Non-pigmented ciliary epithelial cell (primary cell): Measurements from ENCODE around the gene CTU2.

Experiments
- DNase-seq: peaks from one replicate; pipeline ENCODE4 v3.0.0-alpha.2; 2010; ENCODE audit warnings: low read depth

CTU2 gene

DNA sequence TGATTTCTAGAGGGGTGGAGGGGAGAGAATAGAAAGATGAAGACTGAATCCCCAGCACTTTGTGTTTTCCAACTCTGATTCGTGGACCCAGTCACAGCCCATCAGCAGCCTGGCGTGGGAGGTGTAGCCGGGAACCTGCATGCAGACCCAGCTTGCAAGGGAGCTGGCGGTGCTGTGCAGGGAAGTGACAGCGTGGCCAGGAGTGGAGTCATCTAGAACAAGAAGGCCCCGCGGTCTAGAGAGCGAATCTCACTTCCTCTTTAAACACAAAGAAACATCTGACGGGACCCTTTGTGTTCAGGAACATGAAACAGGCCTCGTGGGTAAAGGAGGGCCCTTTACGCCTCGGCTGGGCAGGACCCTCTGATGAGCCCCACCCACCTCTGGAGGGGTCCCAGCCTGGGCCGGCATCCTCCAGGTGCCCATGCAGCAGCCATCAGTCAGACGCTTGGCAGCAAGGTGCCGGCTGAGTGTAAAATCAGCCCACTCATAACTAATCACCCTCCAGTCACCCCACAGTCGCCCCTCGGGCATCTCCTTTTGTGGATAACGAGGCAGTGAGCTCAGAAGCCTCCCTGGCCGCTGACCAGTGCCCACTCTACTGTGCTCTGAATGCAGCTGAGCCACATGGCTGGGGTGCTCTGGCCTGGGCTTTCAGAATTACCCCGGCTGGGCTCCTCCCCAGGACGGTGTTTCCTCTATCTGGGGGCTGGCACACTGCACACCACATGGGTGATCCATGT lies 24.4 kb upstream of the CTU2 start:
- no peak for DNase-seq

DNA sequence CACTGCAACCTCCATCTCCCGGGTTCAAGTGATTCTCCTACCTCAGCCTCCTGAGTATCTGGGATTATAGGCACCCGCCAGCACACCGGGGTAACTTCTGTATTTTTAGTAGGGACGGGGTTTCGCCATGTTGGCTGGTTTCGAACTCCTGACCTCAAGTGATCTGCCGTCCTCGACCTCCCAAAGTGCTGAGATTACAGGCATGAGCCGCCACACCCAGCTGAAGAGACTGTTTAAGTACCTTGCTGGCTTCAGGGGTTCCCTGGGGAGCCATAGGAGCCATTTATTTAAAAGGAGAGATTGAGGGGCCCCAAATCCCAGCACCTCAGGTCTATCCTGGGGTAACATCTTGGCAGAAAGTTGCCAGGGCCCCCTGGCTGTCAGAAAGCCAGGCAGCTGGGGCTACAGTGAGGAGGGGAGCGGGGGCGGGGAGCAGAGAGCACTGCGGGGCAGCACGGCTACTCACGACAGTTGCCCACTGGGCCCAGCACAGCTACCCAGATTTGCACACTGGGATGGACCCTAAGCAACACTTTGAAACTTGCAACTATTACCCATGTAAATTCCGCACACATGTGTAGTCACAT lies 21.6 kb upstream of the CTU2 start:
- no peak for DNase-seq

DNA sequence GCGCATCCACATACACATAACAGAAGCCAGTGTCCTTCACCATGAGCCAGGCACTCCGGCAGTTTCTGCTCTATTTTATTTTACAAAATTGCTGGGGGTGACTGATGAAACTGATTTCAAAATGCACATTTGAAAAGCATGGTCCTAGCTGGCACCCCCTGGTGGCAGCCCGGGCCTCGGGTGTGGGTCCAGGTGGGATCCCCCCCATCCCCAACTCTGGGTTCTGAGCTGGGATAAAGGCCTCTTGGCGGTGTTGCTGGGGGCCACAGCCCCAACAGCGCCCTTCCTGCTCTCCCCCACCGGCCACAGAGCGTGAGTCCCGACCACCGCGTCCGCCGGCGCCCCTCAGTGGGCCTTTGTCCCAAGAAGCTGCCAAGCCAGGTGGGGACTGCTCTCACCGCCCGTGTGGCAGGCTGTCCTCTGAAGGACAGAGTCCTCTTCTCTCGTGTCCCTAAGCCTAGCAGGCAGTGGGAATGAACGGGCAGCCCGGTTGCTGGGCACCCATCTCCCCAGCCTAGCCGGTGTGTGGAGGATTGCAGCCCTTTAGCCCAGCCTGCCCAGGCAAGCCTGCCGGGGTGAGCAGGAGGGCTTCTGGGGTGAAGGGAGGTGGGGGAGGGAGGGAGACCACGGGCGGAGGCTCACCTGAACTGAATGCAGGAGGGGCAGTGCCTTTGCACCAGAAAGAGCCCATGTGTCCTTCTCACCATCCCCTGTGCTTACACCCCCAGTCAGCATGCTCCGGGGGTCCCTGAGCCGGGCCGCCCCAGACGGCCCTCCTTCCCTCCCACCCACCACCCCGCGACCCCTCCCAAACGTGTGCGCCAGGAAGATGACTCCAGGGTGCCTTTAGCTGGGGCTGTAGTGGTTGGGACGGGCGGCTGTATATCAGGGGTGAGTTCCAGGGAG lies 20.9 kb upstream of the CTU2 start:
- no peak for DNase-seq

DNA sequence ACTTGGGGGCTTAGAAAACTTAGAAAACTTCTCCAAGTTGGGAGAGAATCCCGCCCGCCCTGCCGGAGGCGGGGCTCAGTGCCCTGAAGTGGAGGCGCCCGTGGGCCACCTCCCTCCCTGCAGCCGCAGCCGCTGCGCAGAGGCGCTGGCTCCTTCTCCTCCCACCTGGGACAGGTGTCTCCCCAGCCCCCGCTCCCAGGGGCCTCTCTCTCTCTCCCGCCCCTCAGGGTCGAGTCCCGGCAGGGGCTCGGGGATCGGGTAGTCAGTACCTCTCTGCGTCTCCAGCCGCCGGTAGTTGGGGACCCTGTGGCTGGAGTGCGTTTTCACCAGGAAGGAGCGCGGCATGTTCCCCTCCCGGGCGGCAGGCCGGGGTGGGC lies 20.3 kb upstream of the CTU2 start:
- DNase-seq = no peak

DNA sequence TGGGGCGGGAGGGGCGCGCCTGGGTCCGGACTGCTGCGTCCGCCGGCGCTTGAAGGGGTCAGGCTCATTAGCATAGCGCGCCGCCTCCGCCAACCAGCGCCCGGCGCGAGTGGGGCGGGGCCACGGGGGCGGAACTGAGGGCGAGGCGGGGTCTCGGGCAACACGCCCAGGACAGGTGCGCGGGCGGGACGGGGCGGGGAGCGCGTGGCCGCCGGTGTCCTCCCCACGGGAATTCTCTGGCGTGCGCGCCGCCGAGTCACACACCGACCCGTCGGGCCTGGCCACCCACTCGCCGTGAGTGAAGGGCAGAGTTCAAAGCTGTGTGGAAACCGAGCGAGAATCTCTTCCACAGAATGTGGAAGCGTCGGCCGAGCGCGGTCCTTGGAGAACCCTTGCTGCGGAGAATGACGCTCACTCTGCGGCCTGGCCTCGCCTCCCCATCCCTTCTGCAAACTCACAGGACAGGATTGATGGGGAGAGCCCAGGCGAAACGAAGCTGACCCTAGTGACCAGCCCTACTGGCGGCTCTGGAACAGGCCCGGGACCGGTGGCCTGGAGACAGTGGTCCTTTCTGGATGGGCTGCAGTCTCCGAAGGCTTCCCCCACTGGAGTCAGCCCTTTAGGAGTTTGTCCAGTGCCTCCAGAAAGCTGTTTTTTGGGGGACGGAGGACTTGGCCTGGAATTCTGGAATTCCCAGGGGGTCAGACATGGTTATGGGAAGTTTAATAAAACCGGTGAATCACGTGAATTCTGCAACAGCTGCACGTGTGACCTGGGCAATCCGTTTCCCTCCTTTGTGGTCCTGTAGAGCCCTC lies 19.7 kb upstream of the CTU2 start, which contains the start of gene SNAI3:
TSS of gene SNAI3 (minus strand) at position 69 of the 815 bp plus-strand sequence. CDS start 101 bp downstream, outside the sequence.
- DNase-seq = no peak

DNA sequence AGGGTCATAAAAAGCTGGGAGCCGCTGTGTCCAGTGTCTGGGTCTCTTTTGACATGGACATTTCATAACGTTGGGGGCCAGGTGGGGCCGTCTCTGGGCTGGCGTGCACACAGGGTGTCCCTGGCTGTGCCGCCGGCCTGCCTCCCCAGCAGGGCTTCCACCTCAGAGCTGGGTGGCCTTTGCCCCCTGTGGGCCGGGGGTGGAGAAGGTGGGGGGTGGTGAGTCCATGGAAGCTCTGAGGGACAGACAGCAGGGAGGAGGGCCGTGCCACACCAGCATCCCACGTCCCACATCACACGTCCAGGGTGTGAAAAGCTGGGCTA lies 19.1 kb upstream of the CTU2 start:
- DNase-seq = no peak

DNA sequence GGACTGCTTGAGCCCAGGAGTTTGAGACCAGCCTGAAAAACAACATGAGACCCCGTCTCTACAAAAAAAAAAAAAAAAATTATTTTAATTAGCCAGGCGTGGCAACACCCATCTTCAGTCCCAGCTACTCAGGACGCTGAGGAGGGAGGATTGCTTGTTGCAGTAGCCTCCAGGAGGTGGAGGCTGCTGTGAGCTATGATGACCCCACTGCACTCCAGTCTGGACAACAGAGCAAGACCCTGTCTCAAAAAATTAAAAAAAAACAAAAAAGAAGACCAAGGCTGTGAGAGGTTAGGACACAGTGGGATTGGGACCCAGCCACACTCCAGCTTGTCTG lies 18.7 kb upstream of the CTU2 start:
- no peak for DNase-seq

DNA sequence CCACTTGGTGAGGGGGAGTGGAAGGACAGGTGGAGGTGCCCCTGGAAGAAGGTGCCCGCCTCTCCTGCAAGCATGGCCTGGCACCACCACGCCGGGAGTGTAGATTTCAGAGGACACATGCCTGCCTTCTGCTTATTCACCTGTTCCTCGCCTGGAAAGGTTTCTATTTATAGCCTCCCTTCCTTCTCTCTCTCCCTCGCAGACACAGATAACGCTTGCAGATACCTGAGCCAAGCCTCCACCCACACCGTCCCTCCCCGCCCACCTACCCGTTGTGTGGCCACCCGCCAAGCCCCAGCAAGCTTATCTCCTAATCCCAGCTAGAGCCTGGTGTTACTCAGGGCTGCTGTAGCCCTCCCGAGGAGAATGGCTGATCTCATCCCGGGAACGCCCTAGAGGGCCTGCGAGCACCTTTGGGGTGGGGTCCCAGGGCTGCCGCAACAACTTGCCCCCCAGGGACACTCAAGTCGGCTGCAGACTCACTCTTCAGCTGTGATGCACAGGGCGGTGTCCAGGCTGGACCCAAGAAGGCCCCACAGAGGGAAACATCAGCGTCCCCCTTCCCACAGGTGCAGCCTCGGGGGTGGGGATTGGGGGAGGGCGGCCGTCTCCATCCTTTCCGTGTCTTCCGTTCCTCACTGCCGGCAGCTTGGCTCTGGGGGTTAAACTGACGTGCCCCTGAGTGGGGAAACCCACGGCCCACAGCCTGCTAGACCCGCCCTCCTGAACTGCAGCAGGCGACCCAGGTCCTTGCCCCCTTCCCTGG lies 18.1 kb upstream of the CTU2 start:
- DNase-seq = no peak

DNA sequence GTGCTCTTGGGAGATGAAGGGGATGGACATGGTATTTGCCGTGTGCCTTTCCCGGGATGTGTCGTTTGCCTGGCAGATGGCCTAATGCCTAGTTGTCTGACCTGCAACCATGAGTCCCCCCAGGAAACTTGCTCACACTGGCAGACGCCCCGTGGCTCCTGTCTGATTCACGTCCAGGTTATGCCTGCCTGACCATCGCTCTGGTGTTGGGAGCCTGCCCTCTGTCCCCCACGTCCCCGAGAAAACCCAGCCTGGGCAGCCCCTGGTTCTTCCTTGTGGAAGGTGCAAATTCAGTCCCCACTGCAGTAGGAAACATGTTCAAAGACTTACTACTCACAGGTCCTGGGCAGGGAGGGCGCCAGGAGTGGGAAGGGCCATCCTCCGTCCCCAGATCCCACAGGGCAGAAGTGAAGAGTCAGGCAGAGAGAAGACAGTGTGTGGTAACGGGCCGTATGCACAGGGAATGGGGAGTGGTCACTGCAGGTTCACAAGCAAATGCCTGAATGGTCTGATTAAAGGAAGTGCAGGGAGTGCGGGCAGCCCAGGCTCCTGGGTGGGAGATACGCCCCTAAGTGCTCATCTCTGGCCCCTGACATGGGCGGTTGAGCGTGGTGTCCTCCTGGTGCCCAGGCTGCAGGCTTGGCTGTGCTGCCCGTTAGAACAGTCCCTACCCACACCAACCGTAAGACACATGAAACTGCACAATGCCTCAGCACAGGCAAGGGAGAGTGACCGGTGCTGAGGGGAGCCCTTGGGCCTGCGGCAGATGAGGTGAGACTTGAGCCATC lies 15.8 kb upstream of the CTU2 start:
- DNase-seq = no peak

DNA sequence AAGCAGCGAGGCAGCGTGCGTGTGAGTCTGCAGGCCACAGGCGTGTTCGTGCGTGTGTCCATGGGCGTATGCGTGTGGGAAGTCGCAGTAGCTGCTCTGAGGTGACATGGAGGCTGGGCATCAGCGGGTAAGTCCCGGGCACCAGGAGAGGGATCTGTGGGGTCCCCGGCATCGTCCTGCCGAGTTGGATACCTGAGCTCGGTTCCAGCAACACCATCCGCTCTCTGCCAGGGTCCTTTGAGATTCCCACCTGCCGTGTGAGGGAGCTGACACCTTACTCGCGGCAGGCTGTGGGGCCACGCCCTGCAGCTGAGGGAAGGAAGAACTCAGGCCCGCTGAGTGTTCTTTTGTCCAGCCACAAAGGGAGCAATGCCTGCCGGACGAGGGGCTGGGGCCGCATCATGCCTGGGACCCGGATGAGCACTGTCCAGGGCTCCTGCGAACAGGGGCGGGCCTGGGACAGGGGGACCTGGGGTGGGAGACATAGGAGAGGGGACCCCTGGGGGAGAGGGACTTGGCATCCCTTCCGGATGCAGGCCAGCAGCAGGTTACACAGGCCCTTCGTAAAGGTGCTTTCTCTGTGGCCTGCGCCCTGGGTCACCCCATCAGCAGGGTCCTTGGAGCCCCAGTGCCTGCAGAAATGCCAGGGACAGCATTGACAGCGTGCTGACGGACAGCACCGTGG lies 15.0 kb upstream of the CTU2 start:
- DNase-seq = no peak

DNA sequence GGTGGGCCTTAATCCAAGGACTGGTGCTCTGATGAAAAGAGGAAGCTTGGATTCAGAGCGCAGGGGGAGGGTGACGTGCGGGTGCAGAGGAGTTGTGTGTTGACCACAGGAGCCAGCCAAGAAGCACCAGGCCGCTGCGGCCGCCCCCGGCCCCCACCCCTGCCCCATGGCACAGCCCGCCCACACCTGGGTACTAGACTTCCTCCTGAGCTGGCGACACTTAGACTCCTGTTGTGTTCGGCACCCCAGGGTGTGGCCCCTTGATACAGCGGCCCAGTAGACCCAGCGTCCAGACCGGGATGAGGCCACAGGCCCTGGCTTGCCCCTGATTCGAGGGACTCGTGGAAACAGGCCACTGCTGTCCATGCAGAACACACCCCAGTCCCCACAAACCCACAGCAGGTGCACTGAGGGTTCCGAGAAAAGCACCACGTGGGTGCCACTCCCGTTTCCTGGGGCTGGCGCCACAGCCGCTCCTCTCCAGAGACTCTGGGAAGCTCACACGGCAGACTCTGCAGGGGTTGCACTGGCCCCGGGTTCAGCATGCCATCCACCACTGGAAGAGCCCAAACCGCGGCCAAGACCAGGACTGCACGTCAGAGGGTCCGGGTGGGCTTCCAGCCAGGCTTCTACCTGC lies 14.3 kb upstream of the CTU2 start:
- no peak for DNase-seq

DNA sequence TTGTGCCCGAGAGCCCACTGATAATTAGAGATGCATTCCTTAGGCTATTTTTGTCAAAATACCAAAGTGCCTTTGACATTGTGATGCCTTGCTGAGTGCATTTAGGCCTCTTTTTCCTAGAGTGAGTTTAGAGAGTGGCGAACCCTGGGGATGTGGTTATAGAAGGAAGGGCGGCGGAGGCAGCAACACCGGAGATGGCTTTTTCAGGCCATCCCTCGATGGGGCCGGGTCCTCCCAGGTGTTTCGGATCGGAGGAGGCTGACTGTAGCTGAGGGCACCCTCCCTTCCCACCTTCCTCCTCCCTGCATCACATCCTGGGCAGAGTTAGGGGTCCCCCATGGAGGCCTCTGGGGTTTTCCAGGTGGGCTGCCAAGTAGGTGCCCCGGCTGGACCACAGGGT lies 13.4 kb upstream of the CTU2 start:
- no peak for DNase-seq

DNA sequence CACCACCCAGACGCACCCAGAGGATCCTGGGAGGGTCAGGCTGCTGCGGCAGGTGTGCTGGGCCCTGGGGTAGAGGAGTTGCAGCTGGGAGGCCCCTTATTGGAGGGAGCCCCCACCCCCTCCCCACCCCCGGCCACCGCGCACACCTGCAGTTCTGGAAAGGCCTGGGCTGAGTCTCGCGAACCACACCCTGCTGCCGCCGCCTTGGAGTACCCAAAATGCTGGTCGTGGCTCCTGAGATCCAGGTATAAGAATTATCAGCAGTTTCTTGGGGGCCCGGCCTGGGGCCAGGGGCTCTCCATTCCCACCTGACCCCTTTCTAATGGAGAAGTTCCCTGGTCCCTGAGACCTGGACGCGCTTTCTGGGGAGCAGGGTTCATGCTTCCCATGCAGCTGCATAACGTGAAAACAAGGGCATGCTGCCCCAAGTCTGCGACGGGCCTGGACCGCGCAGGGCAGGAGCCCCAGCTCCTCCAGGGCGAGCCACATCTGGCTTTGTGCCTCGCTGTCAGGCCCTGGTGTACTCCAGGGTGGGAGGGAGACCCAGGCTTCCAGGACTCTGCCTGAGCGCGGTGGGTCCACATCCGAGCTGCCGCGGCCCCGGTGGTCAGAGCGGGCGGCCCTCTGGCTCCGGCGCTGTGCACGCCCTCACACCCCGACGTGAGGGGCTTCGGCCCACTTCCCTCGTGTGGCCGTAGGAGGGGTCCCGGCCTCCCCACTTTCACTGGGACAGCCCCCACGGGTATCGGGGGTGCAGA lies 12.7 kb upstream of the CTU2 start:
- no peak for DNase-seq

DNA sequence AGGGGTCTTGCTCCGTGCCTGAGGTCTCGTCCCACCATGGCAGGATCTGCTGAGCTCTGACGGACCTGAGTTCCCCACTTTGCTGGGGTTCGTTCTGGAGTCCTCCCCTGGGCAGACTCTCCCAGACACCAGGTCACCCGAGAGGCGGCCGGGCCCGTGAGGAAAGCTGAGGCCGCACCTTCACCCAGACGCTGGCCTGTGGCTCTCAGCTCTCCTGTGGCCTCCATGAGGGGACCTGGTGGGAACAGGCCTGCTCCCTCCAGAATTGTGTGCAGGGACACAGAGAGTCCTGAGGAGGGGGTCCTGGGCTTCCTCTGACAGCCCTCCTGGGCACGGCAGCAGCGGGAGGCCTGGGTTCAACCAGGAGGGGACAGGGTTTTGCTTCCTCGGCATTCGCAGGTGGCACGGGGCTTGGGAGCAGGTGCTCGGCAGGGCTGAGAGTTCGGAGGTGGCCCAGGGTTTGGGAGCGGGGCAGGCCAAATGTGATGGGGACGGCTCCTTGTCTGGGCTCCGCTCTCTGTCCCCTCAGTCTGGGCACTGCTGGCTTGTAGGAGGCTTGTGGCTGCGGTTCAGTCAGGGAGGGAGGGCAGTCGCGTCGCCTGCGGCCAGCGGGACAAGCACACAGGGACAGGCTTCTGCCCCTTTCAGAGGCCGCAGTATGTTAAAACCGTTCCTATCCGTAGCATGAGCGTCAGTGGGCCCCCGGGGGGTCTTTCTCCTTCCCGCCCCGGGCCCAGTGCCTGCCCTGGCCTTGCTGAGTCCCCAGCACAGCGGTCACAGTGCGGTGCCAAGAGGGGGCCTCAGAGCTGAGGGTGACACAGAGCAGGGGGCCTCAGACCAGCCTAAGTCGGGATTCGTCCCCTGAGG lies 11.8 kb upstream of the CTU2 start:
- no peak for DNase-seq

DNA sequence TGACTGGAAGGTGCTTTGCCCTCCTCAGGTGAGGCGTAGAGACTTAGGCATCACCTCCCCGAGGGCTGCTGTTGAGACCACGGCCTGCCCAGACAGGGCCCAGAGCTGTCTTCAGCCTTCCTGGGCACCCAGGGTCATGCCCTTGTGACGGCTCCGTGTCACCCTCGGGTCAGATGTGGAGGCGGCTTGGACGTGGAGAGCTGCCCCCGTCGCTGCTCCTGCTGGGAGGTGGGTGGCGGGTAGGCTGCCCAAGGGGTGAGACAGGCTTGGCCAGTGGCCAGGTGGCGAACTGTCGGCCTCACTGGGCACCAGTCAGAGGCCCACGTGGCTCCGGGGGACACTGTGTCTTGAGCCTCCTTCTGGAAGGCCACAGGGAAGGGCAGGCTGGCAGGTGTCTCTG lies 11.1 kb upstream of the CTU2 start:
- no peak for DNase-seq

DNA sequence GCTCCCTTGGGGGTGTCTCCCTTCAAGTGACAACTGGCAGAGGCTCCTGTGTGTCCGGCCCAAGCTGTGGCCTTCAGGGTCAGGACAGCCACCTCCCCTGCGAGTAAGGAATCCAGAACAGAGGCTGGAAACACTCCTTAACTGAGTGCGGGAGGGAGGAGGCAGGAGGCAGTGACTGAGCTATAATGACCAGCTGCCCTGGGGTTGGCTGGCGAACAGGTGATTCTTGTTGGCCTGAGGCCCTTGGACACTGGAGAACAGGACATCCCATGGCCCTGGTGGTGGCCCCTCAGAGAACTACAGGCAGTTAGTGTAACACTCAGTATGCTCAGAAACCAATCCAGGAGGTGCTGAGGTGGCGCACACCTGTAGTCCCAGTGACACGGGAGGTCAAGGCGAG lies 10.6 kb upstream of the CTU2 start:
- no peak for DNase-seq

DNA sequence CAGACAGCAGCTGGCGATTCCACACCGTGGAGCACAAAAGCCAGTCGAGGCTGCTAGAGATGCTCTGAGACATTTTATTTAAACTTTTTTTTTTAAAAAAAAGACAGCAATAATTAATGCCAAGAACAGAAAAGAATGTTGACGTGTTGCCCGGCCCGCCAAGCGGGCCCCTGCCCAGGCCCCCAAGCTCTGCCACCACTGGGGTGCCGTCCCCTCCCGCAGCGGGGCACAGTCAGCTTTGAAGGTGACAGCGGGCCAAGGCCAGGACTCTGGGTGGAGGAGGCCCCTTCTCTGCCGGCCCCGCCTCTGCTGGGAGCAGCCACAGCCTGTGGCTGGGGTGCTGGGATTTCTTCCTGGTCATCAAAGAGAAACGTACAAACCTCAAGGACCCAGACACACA lies 9.9 kb upstream of the CTU2 start:
- DNase-seq = no peak
